Measurements from ENCODE around the gene CALN1. TPM values are rescaled to one million over a fixed set of nuclear protein-coding genes. Genes with fewer than 3 reads are reported as not detected.
"Not testable (repeated sequence)": the region's sequence is repeated elsewhere in the genome, so short reads cannot be mapped to it uniquely, and the experiment has no call there.

CALN1 gene
- 0.45 TPM for total RNA-seq

DNA sequence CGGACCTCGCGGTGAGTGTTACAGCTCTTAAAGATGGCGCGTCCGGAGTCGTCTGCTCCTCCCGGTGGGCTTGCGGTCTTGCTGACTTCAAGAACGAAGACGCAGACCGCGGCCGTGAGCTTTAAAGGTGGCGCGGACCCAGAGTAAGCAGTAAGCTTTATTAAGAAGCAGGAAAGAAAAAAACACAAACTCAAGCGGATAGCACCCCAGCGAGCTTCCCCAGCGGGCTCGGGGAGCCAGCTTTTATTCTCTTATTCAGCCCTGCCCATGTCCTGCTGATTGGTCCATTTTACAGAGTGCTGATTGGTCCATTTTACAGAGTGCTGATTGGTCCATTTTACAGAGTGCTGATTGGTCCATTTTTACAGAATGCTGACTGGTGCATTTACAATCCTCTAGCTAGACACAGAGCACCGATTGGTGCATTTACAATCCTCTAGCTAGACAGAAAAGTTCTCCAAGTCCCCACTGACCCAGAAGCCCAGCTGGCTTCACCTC, at the start of gene CALN1:
Gene CALN1, minus strand, starts transcription at position 218 of the 498 bp plus-strand sequence.
- ATAC-seq; DNase-seq (ENCODE audit: low spot score): not testable (repeated sequence)

DNA sequence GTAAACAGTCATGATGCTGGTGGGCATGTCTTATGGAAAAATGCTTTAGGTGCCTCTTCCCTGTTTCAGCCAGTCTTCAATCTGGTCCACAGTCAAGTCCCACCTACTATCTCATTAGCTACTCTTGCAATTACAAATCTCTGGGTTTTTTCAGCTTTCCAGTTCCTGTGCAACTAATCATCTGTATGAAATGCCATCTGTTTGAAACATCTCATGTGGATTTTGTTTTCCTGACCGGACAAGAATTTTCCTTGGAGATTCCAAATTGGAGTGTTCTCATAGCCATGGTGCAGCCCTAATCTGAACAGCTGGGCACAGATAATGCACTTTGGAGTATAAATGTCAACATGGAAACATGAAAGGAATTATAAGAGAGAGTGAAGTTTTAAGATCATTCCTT, 41.3 kb upstream of the CALN1 start:
- DNase-seq (ENCODE audit: low spot score) (no peak), ATAC-seq (no peak)

DNA sequence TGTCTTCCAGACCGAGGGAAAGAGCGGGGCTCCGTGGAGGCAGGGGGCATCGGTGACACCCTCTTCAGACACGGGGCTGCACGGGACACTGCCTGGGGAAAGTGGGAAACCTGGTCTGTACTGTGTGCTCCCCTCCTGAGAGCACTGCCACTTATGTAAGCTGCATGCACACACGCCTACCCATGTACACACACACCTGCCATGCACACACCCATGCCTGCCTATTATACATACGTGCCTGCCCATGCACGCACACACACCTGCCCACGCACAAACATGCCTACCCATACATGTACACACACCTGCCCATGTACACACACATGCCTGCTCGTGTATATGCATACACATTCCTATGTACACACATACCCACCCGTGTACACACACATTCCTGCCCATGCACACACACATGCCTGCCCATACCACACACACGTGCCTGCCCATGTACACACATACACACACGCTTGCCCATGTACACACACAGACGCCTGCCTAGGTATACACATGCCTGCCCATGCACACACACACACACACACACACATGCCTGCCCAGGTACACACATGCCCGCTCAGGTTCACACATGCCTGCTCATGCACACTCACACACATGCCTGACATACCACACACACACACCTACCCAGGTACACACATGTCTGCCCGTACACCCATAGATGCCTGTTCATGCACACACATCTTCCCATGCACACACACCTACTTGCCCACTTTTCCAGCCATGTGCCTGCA, 35.5 kb upstream of the CALN1 start:
- DNase-seq (ENCODE audit: low spot score) (no peak), ATAC-seq (no peak)

DNA sequence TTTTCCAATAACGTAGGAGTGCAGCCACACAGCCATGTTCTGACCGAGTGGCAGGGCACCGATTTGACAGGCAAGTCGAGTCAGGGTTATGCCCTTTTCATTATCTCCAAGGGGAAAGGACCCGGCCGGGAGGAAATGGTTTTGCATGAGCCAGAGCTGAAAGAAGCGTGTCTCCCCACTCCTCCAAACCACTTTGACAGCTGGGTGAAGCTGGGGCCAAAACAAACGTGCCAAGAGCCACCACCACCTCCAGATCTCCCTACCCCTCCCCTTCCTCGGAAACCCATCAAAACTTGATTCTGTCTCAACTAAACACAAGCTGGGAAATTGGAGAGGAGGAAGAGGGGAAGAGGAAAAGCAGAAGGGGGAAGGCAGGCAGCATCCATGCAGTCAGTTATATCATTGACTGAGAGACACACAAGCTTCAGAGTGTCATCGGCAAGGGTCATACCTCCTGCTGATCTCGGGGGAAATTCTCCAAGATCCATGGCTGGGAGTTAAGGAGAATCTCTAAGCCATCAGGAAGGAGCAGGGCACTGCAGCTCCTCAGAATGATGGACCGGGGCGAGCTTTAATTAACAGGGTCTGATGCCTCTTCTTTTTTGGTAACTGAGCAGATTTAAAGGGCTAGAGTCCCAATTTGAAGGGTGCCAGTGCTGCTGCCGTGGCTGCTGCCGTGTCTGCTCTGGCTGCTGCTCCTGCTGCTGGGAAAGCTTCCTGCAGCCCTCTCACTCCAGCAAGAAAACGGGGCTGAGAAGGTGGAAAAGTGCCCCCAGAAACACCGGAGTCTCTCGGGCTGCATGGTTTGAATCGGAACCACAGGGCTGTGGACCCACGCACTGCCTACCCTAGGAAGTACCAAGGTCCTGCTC, 34.7 kb upstream of the CALN1 start:
- ATAC-seq (no peak), DNase-seq (ENCODE audit: low spot score) (no peak)

DNA sequence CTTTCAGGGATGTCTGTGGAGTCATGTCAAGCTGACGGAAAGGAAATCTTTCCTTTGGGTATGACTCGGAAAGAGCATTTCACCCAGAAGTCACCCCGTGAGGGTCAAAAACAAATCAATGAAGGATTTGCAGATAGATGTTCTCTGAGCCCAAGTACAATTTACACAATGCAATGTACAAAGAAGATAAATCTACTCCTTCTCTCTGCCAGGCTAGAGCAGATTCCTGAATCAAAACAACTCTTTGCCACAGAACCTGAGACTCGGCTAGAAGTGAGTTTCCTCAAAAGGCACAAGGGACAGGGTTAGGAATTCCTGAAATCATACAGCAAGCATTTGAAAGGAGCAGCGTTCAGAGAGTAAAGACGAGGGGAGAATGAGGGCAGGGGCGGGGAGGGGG, 34.0 kb upstream of the CALN1 start:
- DNase-seq (ENCODE audit: low spot score) (no peak), ATAC-seq (no peak)

DNA sequence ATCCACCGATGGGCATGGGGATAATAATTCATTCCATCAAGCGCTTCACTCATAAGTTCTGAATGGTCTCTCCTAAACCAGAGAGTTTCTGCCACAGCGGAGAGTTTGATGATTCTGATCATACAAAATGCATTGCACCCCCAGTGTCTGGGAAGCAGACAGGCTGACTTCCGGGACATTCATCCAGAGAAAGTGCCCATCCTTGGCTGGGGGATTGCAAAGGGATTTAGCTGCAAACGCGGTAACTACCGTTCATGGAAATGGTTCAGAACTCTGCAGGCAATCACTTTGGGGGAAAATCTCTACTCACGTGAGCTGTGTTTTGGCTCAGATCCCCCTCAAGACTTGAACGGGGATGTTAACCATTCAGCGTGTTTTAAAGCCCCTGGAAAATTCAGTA, 33.4 kb upstream of the CALN1 start:
- DNase-seq (ENCODE audit: low spot score): no peak
- no peak for ATAC-seq

DNA sequence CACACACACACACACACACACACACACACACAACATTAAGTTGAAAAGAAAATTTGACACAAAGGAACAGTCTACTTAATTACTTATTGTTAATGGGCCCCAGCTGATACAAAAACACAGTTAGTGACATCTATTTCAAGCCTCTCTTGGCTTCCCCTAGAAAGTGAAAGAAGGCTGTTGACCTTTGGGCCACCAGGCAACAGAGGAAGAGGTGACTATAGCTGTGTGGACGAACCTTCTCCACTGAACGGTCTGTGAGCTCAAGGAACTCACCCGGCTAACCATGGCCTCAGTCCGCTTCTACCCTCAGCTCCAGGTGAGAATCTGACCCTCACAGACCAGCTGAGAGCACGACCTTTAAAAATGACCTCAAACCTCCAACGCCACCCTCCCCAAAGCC, 32.9 kb upstream of the CALN1 start:
- ATAC-seq (no peak), DNase-seq (ENCODE audit: low spot score) (no peak)

DNA sequence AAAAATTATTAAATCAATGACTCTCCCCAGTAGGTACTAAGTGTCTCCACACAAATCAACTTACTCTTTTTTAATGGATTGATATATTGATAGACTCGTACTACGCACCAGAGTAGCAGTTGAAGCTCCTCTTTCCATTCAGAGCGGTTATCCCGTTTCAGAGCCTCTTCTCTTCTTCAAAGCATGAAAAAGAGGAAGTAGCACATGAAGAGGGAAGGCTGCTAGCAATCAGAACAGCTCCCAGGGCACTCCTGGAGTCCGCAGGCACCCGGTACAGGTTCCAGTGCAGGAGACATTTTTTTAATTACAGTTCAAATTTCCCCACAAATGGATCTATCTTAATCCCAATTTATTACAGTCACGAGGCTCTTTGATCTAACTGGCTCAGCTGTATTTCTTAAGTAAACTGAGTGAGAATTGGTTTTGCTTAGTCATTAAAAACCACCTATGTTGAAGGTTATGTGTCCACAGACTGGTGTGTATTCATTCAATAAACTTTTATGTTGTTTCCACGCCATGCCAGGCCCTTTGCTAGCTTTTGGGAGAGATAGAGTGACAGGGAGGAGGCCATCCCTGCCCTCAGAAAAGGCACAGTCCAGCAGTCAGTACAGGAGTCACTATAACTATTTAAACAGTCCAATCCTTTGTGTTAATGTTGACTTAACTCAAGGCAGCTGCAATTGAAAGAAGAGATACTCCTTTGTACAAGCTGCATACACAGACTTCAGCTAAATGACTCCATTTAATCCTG, 32.1 kb upstream of the CALN1 start:
- ATAC-seq (no peak), DNase-seq (ENCODE audit: low spot score) (no peak)

DNA sequence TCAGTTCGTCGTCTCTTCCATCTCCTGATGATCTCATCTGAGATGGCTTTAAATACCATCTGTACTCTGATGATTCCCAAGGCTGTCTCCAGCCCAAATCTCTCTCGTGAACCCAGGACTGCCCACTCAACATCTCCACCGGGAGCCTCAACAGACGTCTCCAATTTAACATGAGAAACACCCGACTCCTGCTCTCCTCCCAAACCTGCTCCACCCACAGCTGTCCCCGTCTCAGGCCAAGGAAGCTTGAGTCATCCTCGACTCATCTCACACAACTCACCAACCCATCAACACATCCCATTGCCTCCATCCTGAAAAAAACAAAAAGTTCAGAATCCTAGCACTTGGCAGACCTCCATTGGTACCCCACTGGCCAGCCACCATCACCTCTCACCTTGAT, 29.7 kb upstream of the CALN1 start:
- ATAC-seq (no peak), DNase-seq (ENCODE audit: low spot score) (no peak)

DNA sequence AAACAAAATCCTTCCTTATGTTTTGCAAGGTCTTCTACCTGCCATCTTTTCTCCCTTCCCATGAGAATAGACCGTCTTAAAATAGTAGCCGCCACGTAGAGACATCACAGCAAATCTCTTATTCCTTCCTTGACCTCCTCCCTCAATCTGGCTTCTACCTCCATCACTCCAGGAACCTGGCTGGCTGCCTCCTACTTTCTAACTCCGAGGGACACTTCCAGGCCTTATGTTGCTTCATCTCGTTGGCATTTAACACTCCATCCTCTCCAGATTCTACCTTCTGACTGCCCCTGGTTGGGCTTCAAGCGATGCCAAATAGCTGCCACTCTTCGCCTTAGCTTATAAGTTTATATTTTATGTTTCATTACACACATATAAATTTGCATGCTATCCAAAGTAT, 26.4 kb upstream of the CALN1 start:
- ATAC-seq: no peak
- DNase-seq (ENCODE audit: low spot score): no peak

DNA sequence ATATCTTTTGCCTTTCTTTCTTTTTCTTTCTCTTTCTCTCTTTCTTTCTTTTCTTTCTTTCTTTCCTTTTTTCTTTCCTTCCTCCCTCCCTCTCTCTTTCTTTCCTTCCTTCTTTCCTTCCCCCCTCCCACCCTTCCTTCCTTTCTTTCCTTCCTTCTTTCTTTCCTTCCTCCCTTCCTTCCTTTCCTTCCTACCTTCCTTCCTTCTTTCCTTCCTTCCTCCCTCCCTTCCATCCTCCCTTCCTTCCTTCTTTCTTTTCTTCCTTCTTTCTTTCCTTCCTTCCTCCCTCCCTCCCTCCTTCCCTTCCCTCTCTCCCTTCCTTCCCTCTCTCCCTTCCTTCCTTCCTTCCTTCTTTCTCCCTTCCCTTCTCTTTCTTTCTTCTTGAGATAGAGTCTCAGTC, 25.5 kb upstream of the CALN1 start:
- no peak for ATAC-seq
- no peak for DNase-seq (ENCODE audit: low spot score)

DNA sequence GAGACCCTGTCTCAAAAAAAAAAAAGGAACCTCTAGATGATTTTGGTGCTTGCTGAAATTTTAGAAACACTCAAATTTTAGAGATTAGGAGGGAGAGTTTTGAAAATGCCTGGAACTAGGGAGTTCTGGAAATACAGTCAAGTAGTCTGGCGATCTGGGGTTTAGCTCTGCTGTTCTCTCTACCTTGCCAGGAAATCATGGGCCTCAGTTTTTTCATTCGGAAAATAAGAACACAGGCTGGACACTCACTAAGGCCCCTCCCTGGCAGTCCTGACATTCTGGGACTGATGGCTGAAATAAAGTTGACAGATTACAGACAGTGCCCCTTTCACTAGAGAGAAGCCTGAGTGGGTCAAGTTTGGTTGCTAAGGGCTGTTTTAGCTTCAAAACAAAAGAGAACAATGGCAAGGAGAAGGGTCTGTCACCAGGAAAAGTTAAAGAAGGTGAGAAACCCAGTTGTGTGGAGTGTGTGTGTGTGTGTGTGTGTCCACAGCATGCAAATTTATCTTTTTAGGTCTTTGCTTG, 25.0 kb upstream of the CALN1 start:
- ATAC-seq: no peak
- no peak for DNase-seq (ENCODE audit: low spot score)

DNA sequence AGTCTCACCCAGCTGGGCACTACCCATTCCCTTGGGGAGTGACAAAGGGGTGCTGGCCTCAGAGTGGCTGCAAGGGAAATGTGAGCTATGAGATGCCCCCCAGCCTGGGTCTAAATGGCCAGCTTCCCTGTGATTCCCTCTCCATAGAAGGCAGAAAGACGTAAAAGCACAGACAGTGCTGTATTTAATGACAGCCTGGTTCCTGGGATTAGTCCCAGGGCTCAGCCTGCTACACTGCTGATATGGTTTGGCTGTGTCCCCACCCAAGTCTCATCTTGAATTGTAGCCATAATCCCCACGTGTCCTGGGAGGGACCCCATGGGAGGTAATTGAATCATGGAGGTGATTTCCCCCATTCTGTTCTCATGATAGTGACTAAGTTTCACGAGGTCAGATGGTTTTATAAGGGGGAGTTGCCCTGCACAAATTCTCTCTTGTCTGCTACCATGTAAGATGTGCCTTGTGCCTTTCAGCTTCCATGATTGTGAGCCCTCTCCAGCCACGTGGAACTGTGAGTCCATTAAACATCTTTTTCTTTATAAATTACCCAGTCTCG, 23.9 kb upstream of the CALN1 start:
- DNase-seq (ENCODE audit: low spot score) (no peak), ATAC-seq (no peak)

DNA sequence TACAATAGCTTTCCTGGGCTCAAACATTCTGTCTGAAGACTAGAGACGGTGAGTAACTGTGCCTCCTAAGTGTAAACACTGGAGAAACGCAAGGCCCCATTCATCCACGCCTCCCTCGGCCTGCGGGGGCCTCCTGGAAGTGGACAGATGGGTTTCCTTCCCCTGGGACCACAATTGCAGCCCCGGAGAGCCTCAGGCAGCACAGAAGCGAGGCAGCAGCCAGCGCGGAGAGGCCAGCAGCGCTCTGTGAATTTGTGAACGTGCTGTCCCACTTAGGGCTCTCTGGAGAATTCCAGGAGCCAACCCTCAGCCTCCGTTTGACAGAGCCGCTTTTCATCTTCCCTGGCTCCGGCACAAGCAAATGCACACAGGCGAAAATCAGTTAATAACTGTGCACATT, 23.2 kb upstream of the CALN1 start:
- no peak for DNase-seq (ENCODE audit: low spot score)

DNA sequence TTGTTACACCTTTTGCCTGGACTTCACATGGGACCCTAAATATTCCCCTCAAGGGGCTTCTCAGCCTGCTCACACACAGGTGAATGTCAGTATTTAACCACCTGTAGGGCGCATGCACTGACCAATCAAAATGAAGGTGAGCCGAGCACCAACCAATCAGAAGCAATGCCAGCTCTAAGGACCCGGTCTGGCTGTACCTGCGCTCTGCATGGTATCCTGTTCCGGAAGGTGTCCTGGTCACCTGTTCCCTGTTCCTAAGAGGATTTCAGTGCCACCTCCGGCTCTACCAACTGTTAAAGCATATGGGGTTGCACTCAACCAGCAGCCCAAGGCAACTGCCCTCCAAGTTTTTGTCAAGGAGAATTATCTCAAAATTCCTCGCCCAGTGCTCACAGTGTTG, 18.4 kb upstream of the CALN1 start:
- no peak for DNase-seq (ENCODE audit: low spot score)
- no peak for ATAC-seq

More for the DNA sequence above, 23.2 kb upstream of the CALN1 start:
- ATAC-seq: no peak

DNA sequence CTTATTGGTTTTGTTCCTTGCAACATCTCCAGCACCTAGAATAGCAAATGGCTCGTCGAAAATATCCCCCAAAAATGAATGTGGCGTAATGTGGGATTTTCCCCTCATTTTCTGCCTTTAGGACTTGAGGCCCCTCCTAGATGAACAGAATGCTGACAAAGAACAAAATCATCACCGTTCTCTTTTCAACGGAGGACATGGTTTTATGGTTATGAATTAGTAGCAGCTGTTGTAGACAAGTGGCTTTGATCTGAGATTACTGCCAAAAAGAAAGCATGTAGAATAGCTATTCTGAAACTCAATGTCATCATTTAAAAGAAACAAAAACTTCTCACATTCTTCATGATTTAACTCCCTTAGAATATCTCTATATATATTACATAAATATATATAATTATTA, 17.2 kb upstream of the CALN1 start:
- no peak for DNase-seq (ENCODE audit: low spot score)
- no peak for ATAC-seq

DNA sequence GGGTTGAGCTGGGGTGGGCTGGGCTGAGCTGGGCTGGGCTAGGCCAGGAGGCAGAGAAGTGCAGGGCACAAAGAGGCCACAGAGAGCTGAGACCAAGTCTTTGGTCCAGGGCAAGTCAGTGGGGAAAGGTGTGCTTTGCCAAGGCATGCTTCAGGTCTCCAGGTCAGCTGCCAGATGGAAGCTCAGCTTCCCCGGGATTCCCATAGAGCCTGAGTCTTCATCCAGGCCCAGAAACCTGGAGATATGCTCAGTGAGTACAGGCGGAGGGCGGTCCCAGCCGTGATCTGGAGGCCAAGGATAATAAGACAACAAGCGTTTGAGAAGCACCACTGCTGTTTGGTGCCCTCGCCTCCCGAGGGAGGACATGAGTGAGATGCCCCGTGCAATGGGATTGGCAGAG, 4.7 kb upstream of the CALN1 start:
- ATAC-seq: no peak
- DNase-seq (ENCODE audit: low spot score): no peak

DNA sequence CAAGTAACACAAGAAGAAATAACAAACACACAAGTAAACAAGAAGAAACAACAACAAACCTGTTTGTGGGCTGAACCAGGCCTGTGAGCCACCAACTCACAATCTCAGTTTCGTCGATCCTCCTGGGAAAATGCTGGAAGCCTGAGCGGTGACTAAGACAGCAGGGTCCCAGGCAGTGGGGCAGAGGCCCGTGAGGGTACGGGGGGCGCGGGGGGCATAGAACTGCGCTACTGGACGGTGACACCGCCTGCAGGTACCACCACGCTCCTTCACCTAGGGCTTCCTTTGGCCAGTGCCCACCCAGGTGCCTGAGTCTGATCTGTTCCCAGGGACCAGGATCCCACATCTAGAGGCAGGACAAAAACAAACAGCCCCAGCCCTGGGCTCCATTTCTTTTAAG, 3.4 kb upstream of the CALN1 start:
- no peak for DNase-seq (ENCODE audit: low spot score)
- no peak for ATAC-seq

DNA sequence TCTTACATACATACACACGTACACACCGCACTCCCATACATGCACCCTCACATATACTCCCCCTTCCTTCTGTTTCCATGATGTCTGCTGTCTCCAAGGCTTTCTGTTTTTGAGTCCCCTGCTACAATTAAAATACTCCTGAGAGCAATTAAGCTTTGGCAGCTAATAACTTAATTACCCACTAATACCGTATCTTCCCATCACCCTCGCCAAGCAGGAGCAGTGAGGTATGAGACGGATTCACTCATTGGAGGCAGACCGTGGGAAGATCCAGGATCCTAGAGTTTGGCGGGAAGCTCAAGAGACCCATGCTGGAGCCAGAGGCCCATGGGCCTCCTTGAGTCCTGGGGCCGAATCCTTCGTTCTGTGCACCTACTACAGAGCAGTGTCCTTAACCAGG, 1.7 kb upstream of the CALN1 start:
- ATAC-seq (no peak), DNase-seq (ENCODE audit: low spot score) (no peak)

DNA sequence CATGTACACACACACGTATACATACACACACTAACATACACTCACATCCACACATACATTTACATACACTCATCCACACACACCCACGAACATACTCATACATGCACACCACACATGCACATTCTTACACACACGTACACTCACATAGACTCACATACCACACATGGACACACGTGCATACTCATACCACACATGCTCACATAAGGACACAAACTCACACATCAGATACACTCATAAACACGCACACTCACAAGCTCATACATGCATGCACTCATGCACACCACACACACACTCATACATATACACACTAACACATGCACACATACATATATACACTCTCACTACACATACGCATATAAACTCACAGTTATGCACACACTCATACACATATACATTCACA, 1.2 kb upstream of the CALN1 start:
- no peak for ATAC-seq

DNA sequence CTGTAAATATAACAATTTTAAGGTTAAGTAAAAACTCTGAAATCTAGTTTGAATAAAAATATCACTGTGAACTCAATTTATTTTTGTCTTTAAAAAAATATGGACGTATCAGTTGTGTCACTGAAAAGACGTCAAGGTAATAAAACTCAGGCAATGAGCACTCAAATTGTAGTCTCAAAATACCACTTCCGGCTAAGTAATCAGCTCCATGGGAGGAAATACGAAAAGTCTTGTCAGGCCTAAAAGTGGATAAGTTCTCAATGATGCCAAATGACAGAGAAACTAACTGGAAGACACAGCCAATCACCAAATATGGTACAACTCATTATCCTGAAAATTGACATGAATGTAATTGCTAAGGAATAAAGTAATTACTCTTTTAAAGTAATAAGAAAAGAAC, 719 bp downstream of the CALN1 start:
- DNase-seq (ENCODE audit: low spot score) (no peak), ATAC-seq (no peak)

More for the DNA sequence above, 1.2 kb upstream of the CALN1 start:
- no peak for DNase-seq (ENCODE audit: low spot score)
